Measurements from ENCODE around the gene NDUFA5.

The NDUFA5 gene

DNA sequence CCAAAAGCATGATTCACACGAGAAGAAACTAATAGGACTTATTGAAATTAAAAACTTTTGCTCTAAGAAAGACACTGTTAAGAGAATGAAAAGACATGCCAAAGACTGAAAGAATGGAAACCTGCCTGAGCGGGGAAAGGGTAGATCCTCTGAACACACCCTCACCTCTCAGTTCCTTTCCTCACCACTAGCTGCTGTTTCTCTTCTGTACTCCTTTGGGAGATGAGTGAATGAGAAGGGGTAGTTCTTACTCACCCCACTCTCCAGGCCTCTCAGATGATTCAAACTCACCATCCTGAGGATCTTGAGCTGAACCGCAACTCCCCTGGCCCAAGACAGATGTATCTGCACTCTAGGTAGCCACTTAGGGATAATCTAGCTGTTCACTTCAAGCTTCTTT, 65.1 kb downstream of the NDUFA5 start:
- TF ChIP-seq, protein P1, sequence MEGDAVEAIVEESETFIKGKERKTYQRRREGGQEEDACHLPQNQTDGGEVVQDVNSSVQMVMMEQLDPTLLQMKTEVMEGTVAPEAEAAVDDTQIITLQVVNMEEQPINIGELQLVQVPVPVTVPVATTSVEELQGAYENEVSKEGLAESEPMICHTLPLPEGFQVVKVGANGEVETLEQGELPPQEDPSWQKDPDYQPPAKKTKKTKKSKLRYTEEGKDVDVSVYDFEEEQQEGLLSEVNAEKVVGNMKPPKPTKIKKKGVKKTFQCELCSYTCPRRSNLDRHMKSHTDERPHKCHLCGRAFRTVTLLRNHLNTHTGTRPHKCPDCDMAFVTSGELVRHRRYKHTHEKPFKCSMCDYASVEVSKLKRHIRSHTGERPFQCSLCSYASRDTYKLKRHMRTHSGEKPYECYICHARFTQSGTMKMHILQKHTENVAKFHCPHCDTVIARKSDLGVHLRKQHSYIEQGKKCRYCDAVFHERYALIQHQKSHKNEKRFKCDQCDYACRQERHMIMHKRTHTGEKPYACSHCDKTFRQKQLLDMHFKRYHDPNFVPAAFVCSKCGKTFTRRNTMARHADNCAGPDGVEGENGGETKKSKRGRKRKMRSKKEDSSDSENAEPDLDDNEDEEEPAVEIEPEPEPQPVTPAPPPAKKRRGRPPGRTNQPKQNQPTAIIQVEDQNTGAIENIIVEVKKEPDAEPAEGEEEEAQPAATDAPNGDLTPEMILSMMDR (IDR thresholded peaks at IDR 0.05) = no peak

Measured in LNCAP (cell line).